HG03139 (cell line): Measurements from ENCODE around the gene ZNF69.
"Not testable (repeated sequence)": the region's sequence is repeated elsewhere in the genome, so short reads cannot be mapped to it uniquely, and the experiment has no call there.

ENCODE experiments used
- ATAC-seq: cut with Tn5 transposase; IDR thresholded peaks from one replicate; pipeline ENCODE4 v1.9.1; 2021; ENCODE audit not compliant: unreplicated experiment

Gene ZNF69

GRCh38 chr19:11890634-11891033, 3.1 kb downstream of the ZNF69 start:
- no peak for ATAC-seq

DNA sequence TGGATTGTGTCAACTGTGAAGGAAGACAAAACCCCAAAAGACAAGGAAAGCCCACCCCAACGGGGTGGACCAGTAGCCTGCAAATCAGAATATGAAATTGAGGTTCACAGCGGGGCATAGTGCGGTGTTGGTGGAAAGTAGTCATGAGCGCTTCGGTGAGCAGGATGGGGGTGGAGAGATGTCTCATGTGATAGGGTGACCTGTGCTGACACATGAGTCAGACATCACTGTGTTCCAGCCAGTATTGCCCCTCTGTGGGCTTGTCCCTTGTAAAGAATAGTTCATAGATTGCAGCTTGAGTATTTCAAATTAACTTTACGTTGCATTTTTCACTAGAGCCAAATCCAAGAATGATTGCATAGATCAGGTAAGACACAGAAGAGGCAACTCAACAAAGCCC, 7.3 kb downstream of the ZNF69 start:
- ATAC-seq, result no peak

DNA sequence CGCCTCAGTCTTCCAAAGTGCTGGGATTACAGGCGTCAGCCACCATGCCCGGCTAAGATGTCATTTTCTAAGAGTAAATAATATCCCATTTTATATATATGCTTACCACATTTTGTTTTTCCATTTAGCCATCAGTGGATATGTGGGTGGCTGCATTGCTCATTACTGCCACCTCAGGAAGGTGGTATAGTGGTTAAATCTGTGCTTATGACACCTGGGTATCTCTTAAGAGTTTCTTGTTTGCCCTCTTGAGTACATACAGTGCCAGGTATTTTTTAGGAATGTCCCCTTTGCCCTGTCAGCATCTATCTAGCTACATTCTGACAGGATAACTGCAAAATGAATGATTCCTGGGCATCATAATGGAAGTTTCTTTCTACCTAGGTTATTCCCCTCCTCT, 14.6 kb downstream of the ZNF69 start:
- no peak for ATAC-seq

GRCh38 chr19:11905928-11906327, 18.3 kb downstream of the ZNF69 start:
- ATAC-seq, result no peak

DNA sequence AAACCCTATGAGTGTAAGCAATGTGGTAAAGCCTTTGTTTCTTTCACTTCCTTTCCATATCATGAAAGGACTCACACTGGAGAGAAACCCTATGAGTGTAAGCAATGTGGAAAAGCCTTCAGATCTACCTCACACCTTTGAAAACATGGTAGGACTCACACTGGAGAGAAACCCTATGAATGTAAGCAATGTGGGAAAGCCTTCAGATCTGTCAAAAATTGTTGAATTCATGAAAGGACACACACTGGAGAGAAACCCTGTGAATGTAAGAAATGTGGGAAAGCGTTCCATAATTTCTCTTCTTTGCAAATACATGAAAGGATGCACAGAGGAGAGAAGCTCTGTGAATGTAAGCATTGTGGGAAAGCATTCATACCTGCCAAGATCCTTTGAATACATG, 24.4 kb downstream of the ZNF69 start:
- ATAC-seq, result not testable (repeated sequence)

DNA sequence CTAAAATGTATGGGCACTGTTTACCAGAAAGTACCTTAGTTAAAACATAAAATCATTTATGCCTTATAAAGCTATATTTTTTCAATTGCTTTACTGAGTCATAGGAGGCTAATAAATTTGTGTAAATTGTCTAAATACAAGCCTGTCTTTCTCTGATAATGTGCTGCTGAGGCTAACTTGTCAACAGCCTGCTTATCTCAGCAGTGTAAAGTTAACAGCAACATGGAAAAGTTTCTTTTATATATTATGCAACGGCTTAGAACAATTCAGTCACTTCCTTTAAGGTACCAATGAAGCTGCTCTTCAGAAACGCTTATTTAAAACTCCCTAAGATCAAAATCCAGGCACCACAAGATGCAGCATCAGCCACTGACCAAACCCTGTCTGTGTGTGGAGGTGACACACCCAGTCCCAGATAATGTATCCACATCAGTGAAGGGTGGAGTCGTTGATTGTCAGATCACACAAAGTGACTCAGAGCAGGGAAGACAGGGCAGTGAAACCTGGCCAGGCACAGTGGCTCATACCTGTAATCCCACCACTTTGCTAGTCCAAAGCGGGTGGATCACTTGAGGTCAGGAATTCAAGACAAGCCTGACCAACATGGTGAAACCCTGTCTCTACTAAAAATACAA, 27.0 kb downstream of the ZNF69 start:
- ATAC-seq, result not testable (repeated sequence)

- no peak for ATAC-seq
Measured at GRCh38 chr19:11921852-11922495, 34.4 kb downstream of the ZNF69 start.

DNA sequence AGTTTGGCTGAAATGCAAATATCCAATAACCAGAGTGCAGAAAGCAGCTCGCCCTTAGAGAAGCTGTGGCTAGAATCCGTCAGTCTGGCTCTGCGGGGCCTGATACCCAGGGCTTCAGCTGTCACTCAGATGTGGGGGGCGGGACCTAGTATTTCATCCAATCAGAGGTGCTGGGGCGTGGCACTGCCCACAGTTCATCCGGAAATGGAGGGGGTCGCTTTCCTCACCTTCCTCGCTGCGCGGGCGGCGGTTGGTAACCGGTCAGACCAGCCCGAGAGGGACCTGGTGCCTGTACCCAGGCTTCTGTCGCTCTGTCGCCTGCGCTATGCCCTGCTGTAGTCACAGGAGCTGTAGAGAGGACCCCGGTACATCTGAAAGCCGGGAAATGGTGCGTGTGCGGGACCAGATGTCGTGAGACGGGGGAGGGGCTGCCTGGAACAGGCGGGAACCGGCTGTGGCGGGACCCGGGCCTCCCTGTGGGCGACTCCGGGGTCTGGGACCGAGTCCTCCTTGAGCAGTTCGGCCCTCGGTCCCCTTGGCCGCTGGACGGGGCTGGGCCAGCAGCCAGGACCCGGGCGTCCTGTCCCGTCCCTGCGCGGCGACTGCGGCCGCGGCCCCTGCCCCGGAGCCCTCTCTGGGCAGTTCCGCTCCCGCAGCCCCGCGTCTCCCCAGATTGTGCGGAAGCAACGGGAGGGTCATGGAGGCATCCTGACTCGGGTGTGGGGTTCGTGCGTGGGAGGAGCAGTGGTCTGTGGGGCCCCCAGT, 37.5 kb downstream of the ZNF69 start, which contains the start of gene ZNF700:
Gene ZNF700 (plus strand): TSS at position 222 of the 765 bp plus-strand sequence. CDS start 104 bp downstream, at position 326.
- ATAC-seq, result peak; percentile 76

- not testable (repeated sequence) for ATAC-seq
Measured at GRCh38 chr19:11925651-11926187, 38.1 kb downstream of the ZNF69 start.

- ATAC-seq, result no peak
Measured at GRCh38 chr19:11927227-11927626, 39.6 kb downstream of the ZNF69 start.

- no peak for ATAC-seq
Measured at GRCh38 chr19:11931051-11931450, 43.5 kb downstream of the ZNF69 start.

DNA sequence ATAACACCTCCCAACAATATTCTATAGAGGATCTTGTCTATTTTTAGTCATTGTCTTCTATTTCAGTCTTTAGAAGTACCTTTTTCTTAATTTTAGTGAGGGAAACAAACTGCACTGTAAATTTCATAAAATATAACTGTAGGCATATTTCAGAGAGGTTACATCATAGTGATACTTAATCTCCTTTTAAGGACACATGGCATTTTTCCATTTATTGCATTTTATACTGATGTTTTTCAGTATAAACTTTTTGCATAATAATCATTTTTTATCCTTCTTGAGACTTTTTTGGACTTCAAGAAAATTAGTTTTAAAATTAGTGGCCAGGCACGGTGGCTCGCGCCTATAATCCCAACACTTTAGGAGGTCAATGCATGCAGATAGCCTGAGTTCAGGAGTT, 43.9 kb downstream of the ZNF69 start:
- no peak for ATAC-seq

DNA sequence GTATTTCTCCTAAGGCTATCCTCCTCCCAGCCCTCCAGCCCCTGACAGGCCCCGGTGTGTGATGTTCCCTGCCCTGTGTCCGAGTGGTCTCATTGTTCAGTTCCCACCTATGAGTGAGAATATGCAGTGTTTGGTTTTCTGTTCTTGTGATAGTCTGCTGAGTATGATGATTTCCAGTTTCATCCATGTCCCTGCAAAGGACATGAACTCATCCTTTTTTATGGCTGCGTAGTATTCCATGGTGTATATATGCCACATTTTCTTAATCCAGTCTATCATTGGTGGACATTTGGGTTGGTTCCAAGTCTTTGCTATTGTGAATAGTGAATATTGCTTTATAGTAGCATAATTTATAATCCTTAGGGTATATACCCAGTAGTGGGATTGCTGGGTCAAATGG, 48.2 kb downstream of the ZNF69 start:
- ATAC-seq, result not testable (repeated sequence)

DNA sequence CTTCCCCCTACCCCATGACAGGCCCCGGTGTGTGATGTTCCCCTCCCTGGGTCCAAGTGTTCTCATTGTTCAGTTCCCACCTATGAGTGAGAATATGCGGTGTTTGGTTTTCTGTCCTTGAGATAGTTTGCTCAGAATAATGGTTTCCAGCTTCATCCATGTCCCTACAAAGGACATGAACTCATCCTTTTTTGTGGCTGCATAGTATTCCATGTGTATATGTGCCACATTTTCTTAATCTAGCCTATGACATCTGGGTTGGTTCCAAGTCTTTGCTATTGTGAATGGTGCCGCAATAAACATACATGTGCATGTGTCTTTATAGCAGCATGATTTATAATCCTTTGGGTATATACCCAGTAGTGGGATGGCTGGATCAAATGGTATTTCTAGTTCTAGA, 50.8 kb downstream of the ZNF69 start:
- ATAC-seq, result not testable (repeated sequence)

DNA sequence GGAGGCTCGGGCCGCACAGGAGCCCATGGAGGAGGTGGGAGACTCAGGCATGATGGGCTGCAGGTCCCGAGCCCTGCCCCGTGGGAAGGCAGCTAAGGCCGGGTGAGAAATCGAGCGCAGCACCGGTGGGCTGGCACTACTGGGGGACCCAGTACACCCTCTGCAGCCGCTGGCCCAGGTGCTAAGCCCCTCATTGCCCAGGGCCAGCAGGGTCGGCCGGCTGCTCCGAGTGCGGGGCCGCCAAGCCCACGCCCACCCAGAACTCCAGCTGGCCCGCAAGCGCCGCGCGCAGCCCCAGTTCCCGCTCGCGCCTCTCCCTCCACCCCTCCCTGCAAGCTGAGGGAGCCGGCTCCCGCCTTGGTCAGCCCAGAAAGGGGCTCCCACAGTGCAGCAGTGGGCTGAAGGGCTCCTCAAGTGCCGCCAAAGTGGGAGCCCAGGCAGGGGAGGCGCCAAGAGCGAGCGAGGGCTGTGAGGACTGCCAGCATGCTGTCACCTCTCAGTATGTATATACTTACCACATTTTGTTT, 53.8 kb downstream of the ZNF69 start:
- ATAC-seq, result not testable (repeated sequence)

GRCh38 chr19:11942008-11942842, 54.6 kb downstream of the ZNF69 start:
- no peak for ATAC-seq

GRCh38 chr19:11942843-11943108, 55.2 kb downstream of the ZNF69 start:
- ATAC-seq, result no peak

DNA sequence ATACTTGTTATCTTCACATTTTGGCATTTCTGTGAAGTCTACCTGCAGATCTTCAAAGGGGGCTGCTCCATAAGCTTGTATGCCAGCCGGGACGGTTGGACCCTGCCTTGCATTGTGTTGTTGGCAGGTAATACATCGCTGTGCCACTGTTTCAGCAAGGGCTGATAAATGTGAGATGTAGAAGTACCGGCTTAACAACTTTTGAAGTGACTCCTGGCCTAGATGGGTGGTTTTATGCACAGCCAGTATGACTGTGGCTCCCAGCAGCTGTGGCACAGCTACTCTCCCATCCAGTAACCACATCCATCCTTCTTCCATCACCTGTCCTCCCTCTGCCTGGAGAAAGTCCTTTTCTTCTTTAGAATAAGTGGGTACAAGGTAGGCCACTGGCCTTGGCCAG, 57.1 kb downstream of the ZNF69 start:
- ATAC-seq, result no peak

GRCh38 chr19:11948646-11949045, 61.1 kb downstream of the ZNF69 start:
- ATAC-seq, result no peak

DNA sequence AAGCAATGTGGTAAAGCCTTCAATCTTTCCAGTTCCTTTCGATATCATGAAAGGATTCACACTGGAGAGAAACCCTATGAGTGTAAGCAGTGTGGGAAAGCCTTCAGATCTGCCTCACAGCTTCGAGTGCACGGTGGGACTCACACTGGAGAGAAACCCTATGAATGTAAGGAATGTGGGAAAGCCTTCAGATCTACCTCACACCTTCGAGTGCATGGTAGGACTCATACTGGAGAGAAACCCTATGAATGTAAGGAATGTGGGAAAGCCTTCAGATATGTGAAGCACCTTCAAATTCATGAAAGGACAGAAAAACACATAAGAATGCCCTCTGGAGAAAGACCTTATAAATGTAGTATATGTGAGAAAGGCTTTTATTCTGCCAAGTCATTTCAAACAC, 61.6 kb downstream of the ZNF69 start:
- ATAC-seq, result no peak

DNA sequence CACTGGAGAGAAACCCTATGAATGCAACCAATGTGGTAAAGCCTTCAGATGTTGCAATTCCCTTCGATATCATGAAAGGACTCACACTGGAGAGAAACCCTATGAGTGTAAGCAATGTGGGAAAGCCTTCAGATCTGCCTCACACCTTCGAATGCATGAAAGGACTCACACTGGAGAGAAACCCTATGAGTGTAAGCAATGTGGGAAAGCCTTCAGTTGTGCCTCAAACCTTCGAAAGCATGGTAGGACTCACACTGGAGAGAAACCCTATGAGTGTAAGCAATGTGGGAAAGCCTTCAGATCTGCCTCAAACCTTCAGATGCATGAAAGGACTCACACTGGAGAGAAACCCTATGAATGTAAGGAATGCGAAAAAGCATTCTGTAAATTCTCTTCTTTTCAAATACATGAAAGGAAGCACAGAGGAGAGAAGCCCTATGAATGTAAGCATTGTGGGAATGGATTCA, 62.1 kb downstream of the ZNF69 start:
- not testable (repeated sequence) for ATAC-seq
